Neural cell (in vitro differentiated cells): ENCODE data around the gene GBP3. TPM values are rescaled to one million over a fixed set of nuclear protein-coding genes. Genes with fewer than 3 reads are reported as not detected.

Source experiments
- H2AFZ ChIP-seq: fragments of 200-600, 300-800 bp; sonication (generic), shearing (Covaris generic); 2 replicates; pipeline ENCODE4 v1.6.0; 2014; ENCODE audit warnings: low read depth, mild to moderate bottlenecking, antibody characterized with exemption, low read length, moderate library complexity
- H3F3A ChIP-seq: fragments of 200-600 bp; shearing (Covaris generic); 2 replicates; pipeline ENCODE4 v1.6.1; 2016; ENCODE audit warnings: mild to moderate bottlenecking, moderate library complexity, mixed read lengths, antibody characterized with exemption, low read length; ENCODE audit not compliant: insufficient read depth, poor library complexity, severe bottlenecking
- H3K27ac ChIP-seq: fragments of 200-600, 300-800 bp; sonication (generic), shearing (Covaris generic); 2 replicates; pipeline ENCODE4 v1.5.1; 2014; ENCODE audit warnings: mild to moderate bottlenecking, low read length, moderate library complexity
- H3K27me3 ChIP-seq: fragments of 300-800, 200-600 bp; sonication (generic), shearing (Covaris generic); 2 replicates; pipeline ENCODE4 v1.6.0; 2014; ENCODE audit warnings: mild to moderate bottlenecking, low read depth, low read length, moderate library complexity; ENCODE audit not compliant: insufficient read depth
- H3K36me3 ChIP-seq: fragments of 300-800, 200-600 bp; sonication (generic), shearing (Covaris generic); 2 replicates; pipeline ENCODE4 v1.5.1; 2014; ENCODE audit warnings: mild to moderate bottlenecking, antibody characterized with exemption, low read length, moderate library complexity; ENCODE audit not compliant: insufficient read depth
- H3K4me2 ChIP-seq: fragments of 300-800, 200-600 bp; sonication (generic), shearing (Covaris generic); 2 replicates; pipeline ENCODE4 v1.6.0; 2014; ENCODE audit warnings: mild to moderate bottlenecking, low read length
- H3K4me3 ChIP-seq: fragments of 300-800, 200-600 bp; sonication (generic), shearing (Covaris generic); 2 replicates; pipeline ENCODE4 v1.5.1; 2014; ENCODE audit warnings: mild to moderate bottlenecking, low read length, moderate library complexity
- H3K79me2 ChIP-seq: fragments of 200-600 bp; shearing (Covaris generic); replicated peaks from 2 replicates; pipeline ENCODE4 v1.6.0; 2014; ENCODE audit warnings: mild to moderate bottlenecking, low read length, moderate library complexity; ENCODE audit not compliant: insufficient read depth
- H3K9ac ChIP-seq: fragments of 300-800, 200-600 bp; sonication (generic), shearing (Covaris generic); 2 replicates; pipeline ENCODE4 v1.6.1; 2016; ENCODE audit warnings: mild to moderate bottlenecking, low read length, mixed read lengths
- H3K9me2 ChIP-seq: fragments of 200-600 bp; shearing (Covaris generic); 2 replicates; pipeline ENCODE4 v1.6.1; 2016; ENCODE audit warnings: mild to moderate bottlenecking, low read length, mixed read lengths; ENCODE audit not compliant: insufficient read depth
- H3K9me3 ChIP-seq: fragments of 200-600, 300-800 bp; sonication (generic), shearing (Covaris generic); 2 replicates; pipeline ENCODE4 v1.6.1; 2016; ENCODE audit warnings: mild to moderate bottlenecking, mixed run types, low read length, moderate library complexity, mixed read lengths
- H4K20me1 ChIP-seq: fragments of 200-600 bp; shearing (Covaris generic); 2 replicates; pipeline ENCODE4 v1.6.1; 2016; ENCODE audit warnings: mild to moderate bottlenecking, mixed run types; ENCODE audit not compliant: insufficient read depth
- CTCF ChIP-seq: fragments of 450-650 bp; IDR thresholded peaks from 2 replicates; pipeline ENCODE4 v1.5.1; 2014; ENCODE audit warnings: antibody characterized with exemption, mild to moderate bottlenecking, moderate library complexity; ENCODE audit not compliant: poor library complexity, severe bottlenecking
- EP300 ChIP-seq: fragments of 450-650 bp; conservative IDR thresholded peaks from 2 replicates; pipeline ENCODE4 v1.6.1; 2014; ENCODE audit warnings: antibody characterized with exemption, mild to moderate bottlenecking, moderate library complexity; ENCODE audit not compliant: poor library complexity, severe bottlenecking
- EZH2 ChIP-seq: fragments of 200-600, 300-800 bp; shearing (Covaris generic), sonication (generic); IDR thresholded peaks from 2 replicates; pipeline ENCODE4 v1.6.1; 2014; ENCODE audit warnings: antibody characterized with exemption, low read length, borderline replicate concordance, mild to moderate bottlenecking; ENCODE audit not compliant: insufficient read depth, poor library complexity, severe bottlenecking
- MXI1 ChIP-seq: fragments of 450-650 bp; conservative IDR thresholded peaks from 2 replicates; pipeline ENCODE4 v1.6.1; 2014; ENCODE audit warnings: antibody characterized with exemption, mild to moderate bottlenecking; ENCODE audit not compliant: poor library complexity, severe bottlenecking
- POLR2AphosphoS5 ChIP-seq: IDR thresholded peaks from 2 replicates; pipeline ENCODE4 v1.6.1; 2012
- RAD21 ChIP-seq: fragments of 450-650 bp; conservative IDR thresholded peaks from 2 replicates; pipeline ENCODE4 v1.6.1; 2014; ENCODE audit warnings: antibody characterized with exemption, mild to moderate bottlenecking, moderate library complexity
- REST ChIP-seq: IDR thresholded peaks from 2 replicates; pipeline ENCODE4 v1.6.1; 2012; ENCODE audit warnings: borderline replicate concordance
- SMC3 ChIP-seq: fragments of 450-650 bp; conservative IDR thresholded peaks from 2 replicates; pipeline ENCODE4 v1.6.1; 2014; ENCODE audit warnings: antibody characterized with exemption, mild to moderate bottlenecking, moderate library complexity; ENCODE audit not compliant: poor library complexity
- TAF1 ChIP-seq: IDR thresholded peaks from 2 replicates; pipeline ENCODE4 v1.6.1; 2012; ENCODE audit warnings: low read depth
- polyA minus RNA-seq: library from RNA; depleted of rRNA, polyadenylated mRNA; stranded (reverse); fragments of >200 nt; gene quantifications from 2 replicates; pipeline ENCODE4 v1.2.3, GENCODE V29; 2014
- polyA plus RNA-seq: library from polyadenylated mRNA; depleted of rRNA; stranded (reverse); fragments of >200 nt; gene quantifications from 2 replicates; pipeline ENCODE4 v1.2.3, GENCODE V29; 2014

GBP3 gene
- polyA plus RNA-seq = not detected in 2 replicates
- polyA minus RNA-seq = not detected in 2 replicates

GRCh38 chr1:89022167-89022959 lies at the start of gene GBP3:
Gene GBP3 (minus strand): TSS chr1:89022866. CDS start chr1:89020721, 2,145 bp downstream.
- H3K79me2 ChIP-seq = no peaks in the 10 kb centered on the region
- no peak within 1 kb of the TSS for H2AFZ ChIP-seq
- no peaks in the 10 kb centered on the region for H3K9me3 ChIP-seq
- H4K20me1 ChIP-seq = no peaks in the 10 kb centered on the region
- no peak for TF ChIP-seq TAF1
- no peak for TF ChIP-seq POLR2AphosphoS5
- no peak within 1 kb of the TSS for H3K4me2 ChIP-seq
- H3K27ac ChIP-seq = no peak within 1 kb of the TSS
- H3K9ac ChIP-seq = no peak within 1 kb of the TSS
- no peaks in the 10 kb centered on the region for H3F3A ChIP-seq
- no peaks in the 10 kb centered on the region for H3K27me3 ChIP-seq
- no peaks in the 10 kb centered on the region for H3K36me3 ChIP-seq
- no peak within 1 kb of the TSS for H3K4me3 ChIP-seq
- no peaks in the 10 kb centered on the region for H3K9me2 ChIP-seq

GRCh38 chr1:89070509-89070908 lies 47.8 kb upstream of the GBP3 start:
- Histone ChIP-seq H3K27ac (no peak overlapping the region), H3K27me3 (no peaks in the 10 kb centered on the region), H3K9me2 (no peaks in the 10 kb centered on the region), H3K9ac (no peak overlapping the region), H3K36me3 (no peaks in the 10 kb centered on the region), H3K4me2 (no peak overlapping the region), H4K20me1 (no peaks in the 10 kb centered on the region), H3F3A (no peaks in the 10 kb centered on the region), H3K4me3 (no peak overlapping the region), H2AFZ (no peak overlapping the region), H3K9me3 (no peaks in the 10 kb centered on the region), H3K79me2 (no peaks in the 10 kb centered on the region)
- no peak for TF ChIP-seq CTCF
- TF ChIP-seq EZH2 = no peak
- TF ChIP-seq POLR2AphosphoS5 = no peak
- no peak for TF ChIP-seq TAF1
- no peak for TF ChIP-seq MXI1
- no peak for TF ChIP-seq RAD21
- TF ChIP-seq EP300 = no peak
- no peak for TF ChIP-seq SMC3
- TF ChIP-seq REST = no peak
